GM10248 (cell line): ENCODE results near the gene NFIA.

Source experiments
- CTCF ChIA-PET: fragments of 300-600 bp; sonication (Branson Sonifier 250); formaldehyde crosslinking; extraction: SDS; loops from one replicate; lab custom pipeline; 2021; ENCODE audit warnings: antibody characterized with exemption; lab: Yijun Ruan, JAX
- POLR2A ChIA-PET: fragments of 350-650 bp; sonication (Branson Sonifier 250); formaldehyde crosslinking; extraction: SDS; loops from one replicate; lab custom pipeline; 2020; ENCODE audit warnings: antibody characterized with exemption; lab: Yijun Ruan, JAX
- DNase-seq: peaks from one replicate; pipeline ENCODE4 v3.0.0; 2012; ENCODE audit errors: extremely low spot score
- TF ChIP-seq, protein P1 (sequence below): IDR thresholded peaks from 2 replicates; pipeline ENCODE4 v1.5.1; 2012; ENCODE audit warnings: mild to moderate bottlenecking, low read depth; ENCODE audit errors: extremely low read depth, missing control alignments, control extremely low read depth

The NFIA gene

GRCh38 chr1:61095470-61095812 is 13.1 kb downstream of the NFIA start:
- CTCF ChIA-PET = no interaction called here
- no peak for DNase-seq
- POLR2A ChIA-PET = no interaction called here
- TF ChIP-seq, protein P1, sequence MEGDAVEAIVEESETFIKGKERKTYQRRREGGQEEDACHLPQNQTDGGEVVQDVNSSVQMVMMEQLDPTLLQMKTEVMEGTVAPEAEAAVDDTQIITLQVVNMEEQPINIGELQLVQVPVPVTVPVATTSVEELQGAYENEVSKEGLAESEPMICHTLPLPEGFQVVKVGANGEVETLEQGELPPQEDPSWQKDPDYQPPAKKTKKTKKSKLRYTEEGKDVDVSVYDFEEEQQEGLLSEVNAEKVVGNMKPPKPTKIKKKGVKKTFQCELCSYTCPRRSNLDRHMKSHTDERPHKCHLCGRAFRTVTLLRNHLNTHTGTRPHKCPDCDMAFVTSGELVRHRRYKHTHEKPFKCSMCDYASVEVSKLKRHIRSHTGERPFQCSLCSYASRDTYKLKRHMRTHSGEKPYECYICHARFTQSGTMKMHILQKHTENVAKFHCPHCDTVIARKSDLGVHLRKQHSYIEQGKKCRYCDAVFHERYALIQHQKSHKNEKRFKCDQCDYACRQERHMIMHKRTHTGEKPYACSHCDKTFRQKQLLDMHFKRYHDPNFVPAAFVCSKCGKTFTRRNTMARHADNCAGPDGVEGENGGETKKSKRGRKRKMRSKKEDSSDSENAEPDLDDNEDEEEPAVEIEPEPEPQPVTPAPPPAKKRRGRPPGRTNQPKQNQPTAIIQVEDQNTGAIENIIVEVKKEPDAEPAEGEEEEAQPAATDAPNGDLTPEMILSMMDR = no peak

- CTCF ChIA-PET = no interaction called here
- no peak for DNase-seq
- POLR2A ChIA-PET = no interaction called here
- TF ChIP-seq, protein P1 = no peak
Observed at GRCh38 chr1:61097317-61097716, 15.0 kb downstream of the NFIA start.

DNA sequence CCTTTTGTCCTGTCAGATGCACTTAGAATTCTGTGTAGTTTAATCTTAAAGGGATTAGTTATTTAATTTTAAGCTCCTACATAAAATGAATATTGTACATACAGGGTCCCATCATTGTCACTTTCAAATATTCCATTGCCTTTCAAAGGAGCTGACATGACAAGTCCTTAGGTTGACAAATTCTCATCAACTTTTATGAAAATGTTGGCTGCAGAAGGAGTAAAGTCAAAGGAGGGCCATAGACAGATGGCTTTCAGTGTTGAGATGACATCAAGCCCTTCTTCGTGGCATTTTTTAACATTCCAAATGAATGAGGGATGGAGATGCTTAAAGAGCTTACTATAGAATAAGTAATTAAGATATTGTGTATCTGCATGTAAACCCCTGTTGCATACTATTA is 15.4 kb downstream of the NFIA start:
- POLR2A ChIA-PET = no interaction called here
- TF ChIP-seq, protein P1 = no peak
- no peak for DNase-seq
- CTCF ChIA-PET = no interaction called here

DNA sequence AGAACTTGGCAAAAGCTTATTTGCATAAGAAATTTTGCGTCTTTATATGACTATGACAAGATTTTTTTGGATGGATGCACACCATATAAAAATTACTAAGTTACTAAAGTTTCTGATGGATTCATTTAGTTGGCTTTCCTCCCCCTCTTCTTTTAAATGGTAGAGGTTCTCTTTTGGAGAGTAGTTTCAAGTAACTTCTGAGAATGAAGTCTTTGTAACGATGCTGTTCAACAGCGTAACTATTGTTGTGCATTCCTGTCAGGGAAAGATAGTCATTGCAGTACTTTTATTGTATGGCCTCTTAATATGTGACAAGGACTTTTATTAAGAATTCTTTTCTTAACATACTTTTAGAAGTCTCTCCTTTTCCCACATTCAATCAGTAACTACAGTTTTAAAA is 16.0 kb downstream of the NFIA start:
- TF ChIP-seq, protein P1 = no peak
- no peak for DNase-seq
- ChIA-PET POLR2A (no interaction called here), CTCF (no interaction called here)

GRCh38 chr1:61098906-61099437 is 16.6 kb downstream of the NFIA start:
- TF ChIP-seq, protein P1 = no peak
- CTCF ChIA-PET = no interaction called here
- no peak for DNase-seq
- POLR2A ChIA-PET = no interaction called here

DNA sequence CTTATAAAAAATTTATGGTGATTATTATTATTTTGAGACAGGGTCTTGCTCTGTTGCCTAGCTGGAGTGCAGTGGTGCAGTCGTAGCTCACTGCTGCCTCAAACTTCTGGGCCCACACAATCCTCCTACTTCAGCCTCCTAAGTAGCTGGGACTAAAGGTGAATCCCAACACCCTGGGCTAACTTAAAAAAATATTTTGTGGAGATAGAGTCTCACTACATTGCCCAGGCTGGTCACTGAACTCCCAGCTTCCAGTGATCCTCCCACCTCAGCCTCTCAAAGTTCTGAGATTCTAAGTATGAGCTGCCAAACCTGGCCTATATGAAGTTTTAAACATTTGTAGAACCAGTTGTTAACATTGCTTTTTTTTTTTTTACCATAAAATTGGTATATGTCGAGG is 18.2 kb downstream of the NFIA start:
- no peak for DNase-seq
- ChIA-PET CTCF (no interaction called here), POLR2A (no interaction called here)
- TF ChIP-seq, protein P1 = no peak

GRCh38 chr1:61101536-61101935 is 19.2 kb downstream of the NFIA start:
- ChIA-PET POLR2A (no interaction called here), CTCF (no interaction called here)
- TF ChIP-seq, protein P1 = no peak
- DNase-seq = no peak
